A549 (cell line): ENCODE data around the gene PAFAH1B2.

Experiments
- NPAS2 ChIP-seq: fragments of 250-450 bp; sonication (Bioruptor Pico); IDR thresholded peaks from 2 replicates; pipeline ENCODE4 v1.8.0; 2022; ENCODE audit warnings: mild to moderate bottlenecking, moderate library complexity, borderline replicate concordance
- TF ChIP-seq, protein P1 (sequence below): fragments of >200 bp; sonication (Bioruptor Twin); formaldehyde crosslinking; IDR thresholded peaks from 3 replicates; pipeline ENCODE4 v1.5.1; 2016

DNA sequence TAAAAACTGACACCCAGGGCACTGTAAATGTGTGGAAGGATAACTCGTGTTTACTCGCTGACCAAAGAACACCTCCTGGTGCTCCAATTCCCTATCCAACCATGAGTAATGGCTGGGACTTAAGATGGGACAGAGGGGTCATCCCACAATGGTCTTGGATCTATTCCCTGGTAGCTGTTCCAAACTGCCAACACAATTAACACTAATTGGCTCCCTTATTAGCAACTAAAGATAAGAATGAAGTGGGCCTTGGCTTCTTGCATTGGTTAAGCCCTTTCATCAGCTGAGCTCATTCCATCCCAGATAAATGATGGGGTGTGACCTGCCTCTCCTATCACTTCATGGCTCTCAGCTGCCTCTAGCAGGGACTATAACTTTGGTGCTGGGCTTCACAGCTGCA lies 44.4 kb upstream of the PAFAH1B2 start:
- no peak for TF ChIP-seq NPAS2 (CRISPR knock-in tag)
- TF ChIP-seq, protein P1, sequence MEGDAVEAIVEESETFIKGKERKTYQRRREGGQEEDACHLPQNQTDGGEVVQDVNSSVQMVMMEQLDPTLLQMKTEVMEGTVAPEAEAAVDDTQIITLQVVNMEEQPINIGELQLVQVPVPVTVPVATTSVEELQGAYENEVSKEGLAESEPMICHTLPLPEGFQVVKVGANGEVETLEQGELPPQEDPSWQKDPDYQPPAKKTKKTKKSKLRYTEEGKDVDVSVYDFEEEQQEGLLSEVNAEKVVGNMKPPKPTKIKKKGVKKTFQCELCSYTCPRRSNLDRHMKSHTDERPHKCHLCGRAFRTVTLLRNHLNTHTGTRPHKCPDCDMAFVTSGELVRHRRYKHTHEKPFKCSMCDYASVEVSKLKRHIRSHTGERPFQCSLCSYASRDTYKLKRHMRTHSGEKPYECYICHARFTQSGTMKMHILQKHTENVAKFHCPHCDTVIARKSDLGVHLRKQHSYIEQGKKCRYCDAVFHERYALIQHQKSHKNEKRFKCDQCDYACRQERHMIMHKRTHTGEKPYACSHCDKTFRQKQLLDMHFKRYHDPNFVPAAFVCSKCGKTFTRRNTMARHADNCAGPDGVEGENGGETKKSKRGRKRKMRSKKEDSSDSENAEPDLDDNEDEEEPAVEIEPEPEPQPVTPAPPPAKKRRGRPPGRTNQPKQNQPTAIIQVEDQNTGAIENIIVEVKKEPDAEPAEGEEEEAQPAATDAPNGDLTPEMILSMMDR, result no peak
